ENCODE results near the gene AMPD3.
"Not testable (repeated sequence)": the region's sequence is repeated elsewhere in the genome, so short reads cannot be mapped to it uniquely, and the experiment has no call there.

AMPD3 gene

DNA sequence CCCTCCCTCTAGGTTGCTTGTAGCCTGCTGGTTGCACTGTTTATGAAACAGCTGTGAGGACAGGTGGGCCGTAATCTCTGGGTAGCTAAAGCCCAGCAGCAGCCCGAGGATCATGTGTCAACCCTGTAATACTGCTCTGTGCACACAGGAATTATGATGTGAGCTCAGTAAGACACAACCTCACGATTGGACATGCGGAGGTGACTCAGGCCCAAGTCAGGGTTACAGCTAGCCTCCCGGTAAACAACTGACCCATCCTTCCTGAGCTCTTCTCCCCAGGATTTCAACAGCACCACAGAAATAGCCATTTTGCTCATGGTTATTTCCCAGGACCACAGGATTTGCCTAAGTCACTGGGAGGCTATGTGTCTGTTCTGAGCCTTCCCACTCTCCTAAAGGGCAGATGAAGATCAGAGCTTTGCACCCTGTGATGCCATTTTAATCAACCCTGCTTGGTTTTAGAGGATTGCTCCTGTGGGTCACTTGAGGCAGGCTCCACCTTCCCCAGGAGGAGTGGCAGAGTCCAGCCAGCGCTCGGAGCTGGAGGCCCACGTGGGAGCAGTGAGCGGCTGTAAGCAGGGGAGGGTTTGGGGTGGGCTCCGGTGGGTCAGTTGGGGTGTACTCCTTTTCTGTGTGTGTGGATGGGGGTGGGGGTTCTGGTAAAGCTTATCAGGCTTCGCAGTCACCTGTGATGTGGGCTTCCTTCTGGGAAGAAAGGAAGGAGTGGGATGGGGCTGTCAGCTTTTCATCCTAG lies at the start of gene AMPD3:
AMPD3 (plus strand) TSS at position 387 of the 754 bp plus-strand sequence. CDS start 6,256 bp downstream, outside the sequence.
- DNase-seq (ENCODE audit: low spot score): peak; percentile 42

DNA sequence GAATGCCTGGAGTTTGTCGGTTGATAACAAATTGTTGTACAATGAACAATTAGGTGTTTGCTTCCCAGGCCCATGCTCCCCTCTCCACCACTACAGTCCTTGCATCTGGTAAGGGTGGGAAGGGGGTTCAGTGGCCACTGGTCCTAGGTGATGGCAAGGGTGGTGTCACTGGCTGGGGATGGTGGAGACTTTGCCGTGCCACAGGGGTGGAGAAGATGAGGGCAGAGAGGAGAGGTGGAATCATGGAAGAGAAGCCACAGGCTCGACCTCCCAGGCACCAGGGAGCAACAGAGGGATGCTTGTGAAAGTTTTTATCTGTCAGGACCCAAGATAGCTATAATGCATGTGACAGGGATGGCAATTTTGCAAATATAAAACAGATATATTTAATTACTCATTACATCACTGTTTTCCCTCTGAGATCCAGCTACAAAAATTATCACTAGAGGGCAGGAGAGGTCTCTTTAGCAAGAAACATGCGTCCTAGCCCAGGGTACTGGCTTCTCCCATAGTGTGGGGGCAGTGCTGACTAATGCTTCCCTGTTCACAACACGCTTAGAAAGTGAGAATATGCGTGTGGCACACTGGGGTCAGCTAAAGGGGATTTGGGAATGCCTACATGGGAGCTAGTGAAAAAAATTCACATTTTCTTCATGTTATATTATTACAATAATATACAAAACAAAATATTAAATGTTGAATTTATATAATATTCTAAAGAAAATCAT lies 49.0 kb upstream of the AMPD3 start:
- DNase-seq (ENCODE audit: low spot score): peak; percentile 87

DNA sequence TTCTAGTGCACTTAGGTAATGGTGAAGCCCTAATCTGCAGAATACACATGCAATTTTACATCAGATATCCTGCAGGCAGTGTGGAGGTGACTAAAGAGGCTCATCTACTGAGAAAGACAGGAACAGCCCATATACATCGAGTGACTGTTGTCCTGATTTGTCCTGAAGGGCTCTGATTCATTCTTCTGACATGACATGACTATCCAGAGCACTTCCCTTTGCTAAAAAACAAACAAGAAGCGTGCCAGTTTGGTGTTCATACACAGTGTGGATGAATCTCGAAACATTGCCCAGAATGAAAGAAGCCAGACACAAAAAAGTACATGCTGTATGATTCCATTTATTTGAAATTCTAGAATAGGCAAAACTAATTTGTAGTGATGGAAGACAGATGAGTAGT lies 48.0 kb upstream of the AMPD3 start:
- no peak for DNase-seq (ENCODE audit: low spot score)

DNA sequence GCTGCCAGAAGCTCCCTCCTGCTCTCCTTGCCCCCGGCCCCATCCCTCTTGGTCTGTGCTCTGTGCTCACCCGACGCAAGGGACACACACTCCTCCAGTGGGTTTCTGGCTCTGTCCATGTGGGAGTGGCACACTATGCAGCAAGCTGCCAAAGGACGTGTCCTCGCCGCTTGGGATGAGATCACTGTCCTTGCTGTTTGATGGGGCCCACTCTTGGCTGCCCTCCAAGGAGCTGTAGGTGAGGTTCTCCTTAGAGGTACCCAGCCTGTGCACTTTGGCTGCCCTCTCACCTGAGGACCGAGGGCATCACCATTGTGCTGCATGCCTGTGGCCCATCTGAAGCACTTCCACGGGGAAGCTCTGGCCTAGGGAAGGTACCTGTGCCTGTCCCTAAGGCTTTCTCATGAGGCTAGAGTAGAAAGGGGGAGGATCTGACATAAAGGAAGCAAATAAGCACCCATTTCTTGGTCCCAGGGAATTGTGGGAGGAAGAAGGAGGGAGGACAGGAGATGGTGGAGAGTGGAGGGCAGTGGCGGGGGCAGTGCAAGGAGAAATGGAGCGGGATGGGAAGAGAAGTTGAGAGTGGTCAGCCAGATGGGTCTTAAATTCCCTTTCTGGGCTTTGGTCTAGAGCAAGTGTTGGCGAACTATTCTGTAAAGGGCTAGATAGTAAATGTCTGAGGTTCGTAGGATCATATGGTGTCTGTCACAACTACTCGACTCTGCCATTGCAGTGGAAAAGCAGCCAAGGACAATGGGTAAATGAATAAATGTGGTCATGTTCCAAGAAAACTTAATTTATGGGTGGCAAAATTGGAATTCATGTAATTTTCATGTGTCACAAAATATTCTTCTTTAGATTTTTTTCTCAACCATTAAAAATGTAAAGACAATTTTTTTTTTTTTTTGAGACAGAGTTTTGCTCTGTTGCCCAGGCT lies 47.0 kb upstream of the AMPD3 start:
- DNase-seq (ENCODE audit: low spot score): no peak

DNA sequence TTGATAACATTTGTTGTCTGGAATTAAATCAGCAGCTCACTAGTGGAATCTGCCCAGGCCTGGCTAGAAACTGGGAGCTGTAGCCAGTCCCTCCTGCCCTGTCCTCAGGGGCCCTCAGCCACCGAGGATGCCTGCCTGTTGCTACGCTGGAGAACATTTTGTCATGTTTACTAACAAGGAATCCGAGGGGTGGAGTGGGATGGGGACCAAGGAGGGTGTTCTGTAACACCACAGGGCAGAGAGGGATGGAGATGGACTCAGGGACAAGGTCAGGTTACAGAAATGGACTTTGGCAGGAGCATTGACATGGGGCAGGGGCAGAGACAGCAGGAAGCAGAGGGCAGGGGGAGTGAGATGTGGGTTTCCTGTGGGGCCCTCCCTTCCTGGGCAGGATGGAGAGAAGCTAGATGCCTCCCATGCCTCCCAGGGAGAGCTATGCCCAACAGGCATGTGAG lies 45.8 kb upstream of the AMPD3 start:
- DNase-seq (ENCODE audit: low spot score): no peak

DNA sequence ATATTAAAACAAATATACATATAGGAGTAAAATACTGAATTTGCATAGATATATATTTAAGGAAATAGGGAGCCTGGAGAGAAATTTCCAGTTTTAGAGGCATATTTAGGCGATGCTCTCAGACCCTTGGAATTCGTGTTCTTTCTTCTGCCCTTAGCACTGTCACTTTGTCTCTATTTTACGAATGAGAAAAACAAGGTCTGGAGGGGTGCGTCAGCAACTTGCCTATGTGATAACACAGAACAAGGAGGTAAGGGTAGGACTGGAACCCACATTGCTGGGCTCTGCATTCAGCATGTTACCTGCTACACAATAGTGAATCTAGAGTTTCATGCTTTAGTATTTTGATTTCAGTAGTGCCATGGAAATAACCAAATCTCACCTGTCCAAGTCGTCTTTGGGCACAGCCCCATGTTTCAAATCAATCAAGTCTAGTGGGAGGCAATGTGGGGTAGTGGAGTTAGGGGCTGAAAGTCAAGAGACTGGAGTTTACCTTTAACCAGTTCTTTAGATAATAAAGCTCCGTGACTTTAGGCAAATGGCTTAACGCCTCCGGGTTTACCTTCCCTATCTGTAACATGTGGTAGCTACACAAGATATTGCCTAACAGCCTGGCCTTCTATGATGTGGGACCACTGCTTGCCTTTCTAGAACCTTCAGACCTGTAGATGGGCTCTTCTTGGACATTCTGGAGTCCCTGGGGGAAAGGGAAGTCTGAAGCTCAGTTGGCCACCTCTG lies 44.8 kb upstream of the AMPD3 start:
- no peak for DNase-seq (ENCODE audit: low spot score)

DNA sequence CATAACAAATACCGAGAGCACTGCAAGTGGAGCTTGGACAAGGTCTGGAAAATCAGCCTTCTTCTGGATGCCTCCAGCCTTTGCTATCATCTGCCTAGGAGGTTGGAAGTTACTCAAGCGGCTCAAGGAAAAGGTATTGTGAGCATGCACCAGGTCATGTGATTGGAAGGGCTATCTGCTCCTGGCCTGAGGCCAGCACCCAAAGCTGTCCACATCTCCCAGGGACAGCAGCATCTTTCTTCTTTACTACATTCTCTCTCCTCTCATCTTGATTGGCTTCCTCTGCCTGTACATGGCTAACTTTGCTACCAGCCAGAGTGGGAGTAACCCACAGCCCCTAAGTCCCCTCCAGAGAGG lies 44.2 kb upstream of the AMPD3 start:
- no peak for DNase-seq (ENCODE audit: low spot score)

DNA sequence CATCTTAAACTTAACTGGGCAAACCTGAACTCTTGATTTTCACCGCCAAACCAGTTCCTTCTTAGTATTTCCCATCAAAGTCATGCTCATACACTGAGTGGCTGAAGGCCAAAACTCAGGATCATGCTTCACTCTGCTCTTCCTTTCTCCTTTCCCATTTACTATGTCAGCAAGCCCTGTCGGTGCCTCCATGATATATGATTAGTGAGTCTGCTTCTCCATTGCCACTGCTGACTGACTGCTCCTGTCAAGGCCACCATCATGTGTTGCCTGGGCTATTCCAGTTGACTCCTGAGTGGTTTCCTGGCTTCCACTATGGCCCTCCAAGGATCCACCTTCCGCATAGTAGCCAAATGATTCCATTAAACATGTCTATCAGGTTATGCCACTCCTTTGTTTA lies 42.8 kb upstream of the AMPD3 start:
- no peak for DNase-seq (ENCODE audit: low spot score)

DNA sequence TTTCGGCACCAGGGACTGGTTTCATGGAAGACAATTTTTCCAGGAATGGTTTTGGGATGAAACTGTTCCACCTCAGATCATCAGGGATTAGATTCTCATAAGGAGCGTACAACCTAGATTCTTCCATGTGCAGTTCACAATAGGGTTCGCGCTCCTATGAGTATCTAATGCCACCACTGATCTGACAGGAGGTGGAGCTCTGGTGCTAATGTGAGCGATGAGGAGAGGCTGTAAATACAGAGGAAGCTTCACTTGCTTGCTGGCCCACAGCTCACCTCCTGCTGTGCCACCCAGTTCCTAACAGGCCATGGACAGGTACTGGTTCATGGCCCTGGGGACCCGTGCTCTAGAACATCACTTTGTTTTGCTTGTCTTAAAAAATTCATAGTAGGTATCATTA lies 41.8 kb upstream of the AMPD3 start:
- peak; percentile 52 for DNase-seq (ENCODE audit: low spot score)

DNA sequence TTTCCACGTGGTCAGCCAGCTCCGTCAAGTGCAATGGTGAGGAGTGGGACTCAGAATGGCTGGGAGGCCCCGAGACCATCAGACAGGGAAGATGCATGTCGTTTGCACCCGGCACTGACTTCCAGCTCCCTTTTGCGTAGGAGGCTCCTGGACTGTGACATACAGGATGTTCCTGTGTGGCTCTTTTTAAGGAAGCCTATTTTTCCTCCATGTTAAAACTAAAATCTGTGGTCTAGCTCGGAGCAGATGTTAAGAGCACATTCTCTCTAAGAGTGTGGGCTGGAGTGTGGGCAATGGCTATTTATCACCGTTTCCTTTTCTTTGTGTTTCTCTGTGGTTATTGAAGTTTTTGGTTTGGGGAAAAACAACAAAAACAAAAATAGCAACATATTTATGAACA lies 40.9 kb upstream of the AMPD3 start:
- DNase-seq (ENCODE audit: low spot score): no peak

DNA sequence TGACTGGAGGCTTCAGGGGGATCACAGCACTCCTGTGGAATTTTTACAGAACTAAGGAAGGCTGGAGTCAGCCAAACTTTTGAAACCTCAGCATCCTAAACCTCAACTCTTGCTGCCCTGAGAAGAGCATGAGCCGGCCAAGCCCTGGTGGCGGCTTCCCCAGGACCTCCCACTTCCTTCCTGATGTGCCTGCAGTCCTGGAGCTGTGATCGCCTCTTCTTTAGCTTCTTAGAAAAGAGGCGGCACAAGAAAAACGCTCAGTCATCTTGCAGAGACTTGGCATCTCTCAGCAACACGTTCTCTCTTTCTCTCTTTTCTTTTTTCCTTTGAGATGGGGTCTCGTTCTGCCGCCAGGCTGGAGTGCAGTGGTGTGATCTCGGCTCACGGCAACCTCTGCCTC lies 40.4 kb upstream of the AMPD3 start:
- no peak for DNase-seq (ENCODE audit: low spot score)

DNA sequence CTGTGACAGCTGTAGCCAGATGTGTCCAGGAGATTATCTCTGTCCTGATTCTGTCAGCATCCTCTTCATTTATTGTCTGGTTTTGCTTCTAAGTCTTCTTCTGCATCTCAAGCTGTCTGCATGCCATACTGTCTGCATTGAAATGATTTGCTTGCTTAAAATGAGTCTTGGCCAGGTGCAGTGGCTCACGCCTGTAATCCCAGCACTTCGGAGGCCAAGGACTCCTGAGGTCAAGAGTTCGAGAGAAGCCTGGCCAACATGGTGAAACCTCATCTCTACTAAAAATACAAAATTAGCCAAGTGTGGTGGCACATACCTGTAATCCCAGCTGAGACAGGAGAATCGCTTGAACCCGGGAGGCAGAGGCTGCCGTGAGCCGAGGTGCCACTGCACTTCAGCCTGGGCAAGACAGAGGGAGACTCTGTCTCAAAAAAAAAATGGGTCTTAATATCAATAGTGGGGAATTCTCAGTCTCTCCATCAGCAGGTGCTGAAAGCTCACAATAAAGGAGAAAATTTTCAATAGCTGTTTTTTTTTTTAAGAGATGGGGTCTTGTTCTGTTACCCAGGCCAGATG lies 39.2 kb upstream of the AMPD3 start:
- DNase-seq (ENCODE audit: low spot score): no peak

DNA sequence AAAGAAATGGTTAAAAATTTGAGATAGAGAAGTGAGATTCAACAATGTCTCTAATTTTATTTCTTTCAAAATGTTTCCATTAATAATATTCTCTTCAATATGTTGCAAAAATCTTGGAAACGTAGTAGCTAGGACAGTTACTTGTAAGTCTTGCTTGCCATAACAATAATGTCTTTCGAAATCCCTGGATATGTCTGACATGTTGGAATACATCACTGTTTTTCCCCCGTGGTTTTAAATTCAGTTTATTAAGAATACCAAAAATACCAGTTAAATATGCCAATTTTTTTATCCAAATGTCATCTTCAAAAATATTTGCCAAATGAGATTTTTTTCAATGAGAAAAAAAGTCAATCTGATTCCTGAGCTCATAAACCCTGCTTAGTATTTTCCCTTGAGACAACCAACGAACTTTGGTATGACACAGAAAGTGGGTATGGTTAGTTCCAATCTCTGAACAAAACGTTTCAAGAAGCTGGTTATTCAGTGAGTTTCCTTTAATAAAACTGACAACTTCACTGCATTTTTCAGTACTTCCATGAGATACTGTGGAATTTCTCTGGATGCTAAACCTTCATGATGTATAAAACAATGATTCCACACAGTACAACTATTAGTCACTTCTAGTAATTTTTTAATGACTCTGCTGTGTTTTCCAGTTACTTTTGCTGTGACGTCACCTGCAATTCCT lies 36.7 kb upstream of the AMPD3 start:
- DNase-seq (ENCODE audit: low spot score): no peak

DNA sequence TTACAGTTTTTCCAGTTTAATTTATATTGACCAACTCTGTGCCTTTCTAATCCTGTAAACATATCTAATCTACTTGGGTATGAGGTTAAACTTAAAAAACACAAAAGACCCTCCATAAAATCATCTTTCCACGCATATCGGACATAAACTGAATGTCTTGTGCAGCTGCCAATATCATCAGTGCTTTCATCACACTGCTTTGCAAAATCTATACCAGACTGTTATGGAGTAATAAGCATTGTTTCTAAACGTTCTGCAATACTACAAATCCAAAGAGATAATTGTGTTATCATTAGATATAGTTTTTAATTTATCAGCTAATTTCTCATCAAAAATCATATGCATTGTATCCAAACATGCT lies 36.1 kb upstream of the AMPD3 start:
- DNase-seq (ENCODE audit: low spot score): no peak

DNA sequence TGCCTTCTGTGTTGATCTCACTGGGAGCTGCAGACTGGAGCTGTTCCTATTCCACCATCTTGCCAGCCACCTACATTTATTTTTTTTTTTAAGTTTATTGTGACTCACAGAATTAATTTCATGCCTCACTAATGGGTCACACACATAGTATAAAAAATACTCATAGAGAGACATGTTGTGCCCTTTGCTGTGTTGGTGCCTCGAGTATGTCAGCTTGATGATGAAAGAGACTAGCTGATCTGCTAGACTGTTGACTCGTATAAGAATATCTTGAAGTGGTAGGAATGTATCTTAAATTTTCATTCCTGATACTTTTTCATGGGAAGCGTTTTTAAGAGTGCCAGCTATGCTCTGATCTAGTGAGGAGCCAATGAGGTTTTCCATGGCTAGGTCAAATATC lies 28.6 kb upstream of the AMPD3 start:
- no peak for DNase-seq (ENCODE audit: low spot score)

DNA sequence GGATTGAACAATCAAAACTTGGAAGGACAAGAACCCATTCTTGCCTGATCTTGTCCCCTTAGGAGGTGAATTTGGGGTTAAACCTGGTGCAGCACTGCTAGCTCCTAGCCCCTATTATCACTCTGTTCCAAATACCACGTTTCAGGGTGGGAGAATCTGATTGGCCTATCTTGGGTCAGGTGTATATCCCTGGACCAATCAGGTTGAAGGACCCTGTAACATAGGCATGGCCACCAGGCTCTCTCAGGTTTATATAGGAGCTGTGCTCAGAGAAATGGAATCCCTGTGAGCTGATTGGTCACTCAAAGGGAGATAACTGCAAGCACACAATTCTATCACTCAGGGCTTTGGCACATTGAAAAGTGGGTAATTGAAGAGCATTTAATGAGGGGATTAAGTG lies 26.6 kb upstream of the AMPD3 start:
- peak; percentile 49 for DNase-seq (ENCODE audit: low spot score)

DNA sequence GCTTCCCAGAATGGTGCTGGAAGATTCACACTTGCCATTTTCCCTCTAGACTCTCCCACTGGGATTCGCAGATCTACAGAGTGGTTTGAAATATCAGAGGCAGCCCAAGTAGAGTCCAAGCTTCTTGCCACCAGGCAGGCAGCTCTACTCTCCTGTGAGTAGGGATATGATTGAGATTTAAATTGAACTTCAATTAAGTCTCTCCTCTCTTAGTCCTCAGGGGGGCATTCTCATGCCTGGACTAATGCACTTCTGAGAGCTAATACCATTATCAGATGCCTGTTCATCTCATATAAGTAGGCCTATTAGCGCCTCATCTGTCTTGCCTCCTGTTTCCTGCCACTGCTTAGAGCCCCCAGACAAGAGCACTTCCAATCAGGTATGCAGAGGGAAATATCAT lies 25.5 kb upstream of the AMPD3 start:
- DNase-seq (ENCODE audit: low spot score): no peak

DNA sequence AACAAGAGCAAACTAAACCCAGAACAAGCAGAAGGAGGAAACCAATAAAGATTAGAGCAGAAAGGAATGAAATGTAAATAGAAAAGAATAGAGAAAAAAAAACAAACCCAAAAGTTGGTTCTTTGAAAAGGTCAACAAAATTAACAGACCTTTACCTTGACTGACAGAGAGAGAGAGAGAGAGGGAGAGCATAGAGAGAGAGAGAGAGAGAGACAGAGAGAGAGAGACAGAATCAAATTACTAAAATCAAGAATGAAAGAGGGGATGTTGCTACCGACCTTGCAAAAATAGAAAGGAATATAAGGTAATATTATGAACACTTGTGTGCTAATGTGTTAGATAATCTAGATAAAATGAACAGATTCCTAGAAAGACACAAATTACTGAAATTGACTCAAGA lies 22.6 kb upstream of the AMPD3 start:
- DNase-seq (ENCODE audit: low spot score): no peak

DNA sequence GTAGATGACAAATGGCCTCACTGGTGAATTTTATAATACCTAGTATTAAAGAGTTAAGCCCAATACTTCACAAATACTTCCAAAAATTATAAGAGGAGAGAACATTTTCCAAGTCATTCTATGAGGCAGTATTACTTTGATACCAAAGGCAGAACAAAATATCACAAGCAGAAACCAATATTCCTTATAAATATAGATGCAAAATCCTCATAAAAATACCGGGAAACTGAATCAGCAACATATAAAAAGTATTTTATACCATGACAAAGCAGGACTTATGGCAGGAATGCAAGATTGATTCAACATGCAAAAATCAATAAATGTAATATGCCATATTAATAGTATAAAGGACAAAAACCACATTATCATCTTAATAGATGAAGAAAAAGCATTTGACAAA lies 22.1 kb upstream of the AMPD3 start:
- DNase-seq (ENCODE audit: low spot score): no peak

DNA sequence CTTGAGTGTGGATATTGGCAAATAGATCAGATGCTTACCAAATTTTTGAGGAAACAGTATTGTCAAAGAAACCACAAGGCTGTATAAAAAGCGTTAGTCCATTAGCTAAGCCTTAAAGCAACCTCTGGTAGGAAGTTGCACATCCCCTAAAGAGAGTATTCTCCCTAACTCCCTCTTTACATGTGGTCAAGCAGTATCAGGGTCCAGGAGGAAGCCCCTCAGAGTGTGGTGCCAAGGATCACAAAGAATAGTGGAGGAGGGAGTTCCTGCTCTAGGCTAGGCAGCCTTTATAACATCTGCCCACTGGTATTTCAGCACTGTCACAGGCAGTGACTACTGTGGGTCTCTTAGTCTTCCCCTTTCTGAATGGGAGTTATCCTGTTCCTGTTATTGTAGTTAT lies 18.8 kb upstream of the AMPD3 start:
- DNase-seq (ENCODE audit: low spot score): no peak

DNA sequence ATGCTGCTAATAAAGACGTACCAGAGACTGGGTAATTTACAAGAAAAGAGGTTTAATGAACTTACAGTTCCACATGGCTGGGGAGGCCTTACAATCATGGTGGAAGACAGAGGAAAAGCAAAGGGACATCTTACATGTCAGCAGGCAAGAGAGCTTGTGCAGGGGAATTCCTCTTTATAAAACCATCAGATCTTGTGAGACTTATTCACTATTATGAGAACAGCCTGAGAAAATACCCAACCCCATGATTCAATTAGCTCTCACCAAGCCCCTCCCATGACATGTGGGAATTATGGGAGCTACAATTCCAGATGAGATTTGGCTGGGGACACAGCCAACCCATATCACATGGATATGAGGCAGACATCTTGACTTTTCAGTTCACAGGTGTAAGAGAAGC lies 18.4 kb upstream of the AMPD3 start:
- DNase-seq (ENCODE audit: low spot score): not testable (repeated sequence)
